ENCODE data around the gene GCC1. TPM values are rescaled to one million over a fixed set of nuclear protein-coding genes. Genes with fewer than 3 reads are reported as not detected.

Gene GCC1
- total RNA-seq, 1 donor from 2014 or later: 11.2 TPM

DNA sequence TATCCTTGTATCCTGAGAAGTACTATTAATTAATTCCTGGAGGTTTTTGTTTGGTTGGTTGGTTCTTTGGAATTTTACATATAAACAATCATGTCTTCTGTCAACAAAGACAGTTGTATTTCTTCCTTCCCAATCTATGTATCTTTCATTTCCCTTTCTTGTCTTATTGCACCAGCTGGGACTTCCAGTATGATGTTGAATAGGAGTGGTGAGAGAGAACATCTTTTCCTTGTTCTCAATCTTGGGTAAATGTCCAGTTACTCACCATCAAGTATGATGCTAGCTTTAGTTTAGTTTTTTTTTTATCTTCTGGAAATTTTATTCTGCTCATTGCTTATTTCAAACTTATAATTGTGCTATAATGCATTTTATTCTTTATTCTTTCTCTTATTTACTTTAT is 39.9 kb upstream of the GCC1 start:
- no peak for DNase-seq (ENCODE audit: low spot score in 2 of 2)
- Histone ChIP-seq H3K9me3 (no peaks in the 10 kb centered on the region), H3K4me3 (no peak overlapping the region), H3K27me3 (no peaks in the 10 kb centered on the region), H3K27ac (no peak overlapping the region), H3K36me3 (no peaks in the 10 kb centered on the region), H3K4me1 (no peaks in the 10 kb centered on the region)
- no peak for TF ChIP-seq CTCF (IDR thresholded peaks at IDR 0.05)
- intact Hi-C loops (cut with DNase I): no loop called here

DNA sequence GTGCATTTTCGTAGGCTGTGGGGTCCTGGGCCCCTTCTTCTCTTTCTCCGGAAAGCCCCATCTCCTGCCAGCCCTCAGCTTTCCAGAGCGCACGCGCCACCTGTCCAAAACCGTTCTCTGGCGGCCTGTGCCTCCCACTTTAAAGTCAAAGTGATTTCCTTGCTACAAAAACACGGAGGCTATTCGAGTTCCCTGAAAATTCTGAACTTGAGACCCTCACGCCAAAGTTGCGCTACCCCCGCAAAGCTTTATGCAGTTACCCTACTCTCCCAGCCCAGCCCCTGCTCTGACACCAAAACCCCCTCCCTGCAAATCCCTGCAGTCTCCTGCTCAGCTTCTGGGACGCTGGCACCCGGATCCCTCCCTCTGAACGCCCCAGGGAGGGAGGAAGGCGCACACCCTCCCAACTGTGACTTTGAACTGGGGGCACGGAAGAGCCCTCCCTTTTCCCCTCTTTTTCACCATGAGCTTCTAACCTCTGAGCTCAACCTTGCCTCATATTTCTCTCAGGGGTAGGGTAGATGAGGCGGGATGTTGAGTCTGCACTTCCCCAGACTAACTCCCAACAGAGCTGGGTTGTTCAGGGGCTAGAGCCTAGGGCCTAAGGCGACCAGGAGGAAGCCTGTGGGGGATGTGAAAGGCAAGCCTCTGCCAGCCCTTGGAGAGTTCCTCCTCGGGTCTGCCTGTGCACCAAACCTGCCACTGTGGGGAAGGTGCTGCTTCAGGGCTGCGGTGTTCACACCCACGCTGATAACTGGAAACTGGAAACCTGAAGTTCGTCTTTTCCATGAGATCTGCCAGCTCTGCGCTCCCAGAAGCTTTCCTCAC is 35.2 kb upstream of the GCC1 start:
- DNase-seq (ENCODE audit: low spot score in 2 of 2): no peak
- Histone ChIP-seq H3K9me3 (no peaks in the 10 kb centered on the region), H3K4me1 (no peaks in the 10 kb centered on the region), H3K27me3 (no peaks in the 10 kb centered on the region), H3K36me3 (no peaks in the 10 kb centered on the region), H3K4me3 (no peak overlapping the region), H3K27ac (no peak overlapping the region)
- no peak for TF ChIP-seq CTCF (IDR thresholded peaks at IDR 0.05)
- intact Hi-C loops (cut with DNase I): no loop called here

- intact Hi-C loops (cut with DNase I): no loop called here
- H3K4me1 ChIP-seq: no peaks in the 10 kb centered on the region
- no peaks in the 10 kb centered on the region for H3K9me3 ChIP-seq
- no peak overlapping the region for H3K27ac ChIP-seq
- no peaks in the 10 kb centered on the region for H3K27me3 ChIP-seq
- no peak for TF ChIP-seq CTCF (IDR thresholded peaks at IDR 0.05)
- no peak for DNase-seq (ENCODE audit: low spot score in 2 of 2)
- no peaks in the 10 kb centered on the region for H3K36me3 ChIP-seq
- H3K4me3 ChIP-seq: no peak overlapping the region
Observed at GRCh38 chr7:127619681-127620405, 34.4 kb upstream of the GCC1 start.

GRCh38 chr7:127618775-127619174 is 33.4 kb upstream of the GCC1 start:
- H3K4me1 ChIP-seq: no peaks in the 10 kb centered on the region
- H3K4me3 ChIP-seq: no peak overlapping the region
- TF ChIP-seq CTCF (IDR thresholded peaks at IDR 0.05): no peak
- no peaks in the 10 kb centered on the region for H3K9me3 ChIP-seq
- no peaks in the 10 kb centered on the region for H3K27me3 ChIP-seq
- H3K36me3 ChIP-seq: no peaks in the 10 kb centered on the region
- no peak for DNase-seq (ENCODE audit: low spot score in 2 of 2)
- H3K27ac ChIP-seq: no peak overlapping the region
- intact Hi-C loops (cut with DNase I): no loop called here

- intact Hi-C loops (cut with DNase I): no loop called here
- Histone ChIP-seq H3K27me3 (no peaks in the 10 kb centered on the region), H3K4me3 (no peak within 1 kb of the TSS)
Observed at GRCh38 chr7:127618042-127618441, 32.6 kb upstream of the GCC1 start, which contains the start of gene PAX4. Gene PAX4, minus strand, starts transcription at chr7:127618142. Its CDS starts 2,214 bp downstream, at chr7:127615928.

More at GRCh38 chr7:127618042-127618441, 32.6 kb upstream of the GCC1 start, which contains the start of gene PAX4:
- no peaks in the 10 kb centered on the region for H3K36me3 ChIP-seq
- H3K27ac ChIP-seq: no peak within 1 kb of the TSS
- TF ChIP-seq CTCF (IDR thresholded peaks at IDR 0.05): no peak
- H3K9me3 ChIP-seq: no peaks in the 10 kb centered on the region
- H3K4me1 ChIP-seq: no peaks in the 10 kb centered on the region
- no peak for DNase-seq (ENCODE audit: low spot score in 2 of 2)

Data from ascending aorta (tissue), 2 donors.